Heart right ventricle (tissue), 16 donors: Measurements from ENCODE around the gene IL1RN. TPM values are rescaled to one million over a fixed set of nuclear protein-coding genes. Genes with fewer than 3 reads are reported as not detected.

Experiments used
- ATAC-seq, 8 donors: fragments of 200-7000 bp; cut with Tn5 transposase; one replicate each; pipeline ENCODE4 v1.9.1; 2020; ENCODE audit warnings: mild to moderate bottlenecking in 8 of 8, moderate library complexity in 8 of 8, moderate number of reproducible peaks in 1 of 8
- DNase-seq, 2 donors: peaks; one replicate each; pipeline ENCODE4 v3.0.0-alpha.2; 2020
- H3K27ac ChIP-seq, 10 donors: fragments of 200-600 bp; sonication (generic) in 2 of 10; one replicate each; pipeline versions ENCODE4 v1.5.0 to v1.8.0; 2020 to 2022; ENCODE audit warnings: mild to moderate bottlenecking in 3 of 10
- H3K27me3 ChIP-seq, 7 donors: fragments of 200-600 bp; one replicate each; pipeline ENCODE4 v1.8.0; 2021 to 2022; ENCODE audit warnings: mild to moderate bottlenecking in 2 of 7
- H3K36me3 ChIP-seq, 9 donors: fragments of 200-600 bp; sonication (generic) in 1 of 9; one replicate each; pipeline versions ENCODE4 v1.5.0 to v1.8.0; 2020 to 2022; ENCODE audit warnings: mild to moderate bottlenecking in 2 of 9
- H3K4me1 ChIP-seq, 9 donors: fragments of 200-600 bp; sonication (generic) in 1 of 9; one replicate each; pipeline versions ENCODE4 v1.5.0 to v1.8.0; 2020 to 2022; ENCODE audit warnings: mild to moderate bottlenecking in 4 of 9
- H3K4me3 ChIP-seq, 10 donors: fragments of 200-600 bp; sonication (generic) in 2 of 10; one replicate each; pipeline versions ENCODE4 v1.5.0 to v1.8.0; 2020 to 2022; ENCODE audit warnings: mild to moderate bottlenecking in 7 of 10, moderate library complexity in 2 of 10
- H3K9me3 ChIP-seq, 11 donors: fragments of 200-600 bp in 10 of 11; sonication (generic) in 2 of 11; one replicate each; pipeline versions ENCODE4 v1.5.0 to v1.8.0; 2013 to 2022; ENCODE audit warnings: mild to moderate bottlenecking in 2 of 11, control low read depth in 1 of 11, moderate library complexity in 1 of 11
- WGBS, 2 donors: extraction: QIAGEN DNeasy Blood & Tissue Kit; methylation state at CpG; one replicate each; pipeline ENCODE4 v1.1.7; 2013; ENCODE audit warnings: inconsistent platforms in 1 of 2; 5-methylcytosine and 5-hydroxymethylcytosine counted together
- intact Hi-C, 10 donors: fragments of 100-400 bp; cut with DNase I; formaldehyde crosslinking; loops; one replicate each; pipeline versions ENCODE4 v1.11.1 to v1.14.2; 2022
- polyA plus RNA-seq, 2 donors: library from polyadenylated mRNA; stranded (reverse); fragments of 200-250 nt; gene quantifications; one replicate each; pipeline ENCODE4 v1.2.3, GENCODE V29; 2013
- total RNA-seq, 10 donors: library from RNA; stranded (reverse); fragmentation: NEBNext Ultra II Directional in 3 of 10; extraction: Animal tissue kit (Norgen Biotek cat#: 25700) in 3 of 10; gene quantifications; one replicate each; pipeline versions ENCODE4 v1.2.1 to v1.2.4, GENCODE V29; 2021 to 2023
- TF ChIP-seq, protein P1 (sequence below), 9 donors: fragments of 200-600 bp; sonication (generic) in 2 of 9; IDR thresholded peaks; one replicate each; pipeline versions ENCODE4 v1.5.0 to v1.8.0; 2021 to 2022; ENCODE audit warnings: antibody characterized with exemption in 9 of 9, mild to moderate bottlenecking in 5 of 9, moderate library complexity in 1 of 9
- donor health status: Arrhythmogenic right ventricular cardiomyopathy.
- donor health status: ischemic (EF 13 %, LVEDD 7.1; RV severe dilation, severe dysfunction).
- donor health status: healthy with polysubstance abuse.
- donor health status: DM: no; HTN: yes; CAD: no.
- donor health status: DM: no; HTN: no; CAD: no.
- donor health status: ischemic (EF 25% LVEDD 6.9; RV normal size, moderate dysfunction).
- donor health status: ischemic (EF 25% LVEDD 5.7; RV mildly dilated, moderate dysfunction).
- donor health status: healthy.
- donor health status: DM: yes; HTN: yes; CAD: no.
- donor health status: Ischemic cardiomyopathy.
- donor health status: ischemic (EF 35%, LVEDD 5.7; RV mildly dilated, moderate dysfunction).
- donor health status: nonischemic (EF 11% LVEDD 7.7; RV severe dilation, severe dysfunction).
- donor health status: DM: yes; HTN: yes; CAD: no.
- donor health status: PGD.
- donor health status: ischemic (EF 29% LVEDD 5.4; RV normal size, mild dysfunction).
- donor health status: nonischemic (EF 23%, LVEDD 6.1; RV moderate dilation, normal function).

Gene IL1RN
- total and polyA plus RNA-seq, 12 donors = 0.22 to 9.2 (median 0.85) TPM; not detected in 2

DNA sequence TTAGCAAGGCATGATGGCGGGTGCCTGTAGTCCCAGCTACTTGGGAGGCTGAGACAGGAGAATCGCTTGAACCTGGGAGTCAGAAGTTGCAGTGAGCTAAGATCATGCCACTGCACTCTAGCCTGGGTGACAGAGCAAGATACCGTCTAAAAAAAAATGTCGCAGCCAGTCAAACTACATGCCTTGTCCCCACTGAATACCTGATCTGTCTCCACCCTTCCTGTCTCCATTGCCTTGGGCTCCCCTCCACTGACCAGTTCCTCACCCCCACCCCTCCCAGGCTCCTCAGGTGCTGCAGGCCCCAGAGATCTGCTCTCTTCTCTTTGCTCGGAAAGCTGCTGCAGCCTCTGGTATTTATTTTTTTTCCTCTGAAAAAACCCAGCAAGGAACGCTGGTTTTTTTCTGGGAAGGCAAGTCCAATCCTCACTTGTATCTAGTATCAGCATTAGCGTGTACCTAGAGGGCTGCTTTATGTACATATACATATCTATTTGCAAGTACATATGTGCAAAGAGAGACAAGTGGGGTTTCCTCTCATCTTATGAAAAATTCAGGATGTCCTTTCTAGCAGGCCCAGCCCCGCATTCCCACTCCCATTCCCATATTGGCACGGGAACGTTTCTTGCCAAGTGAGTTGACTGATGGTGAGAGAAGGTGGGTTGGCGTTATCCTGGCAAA is 50.8 kb downstream of the IL1RN start:
- DNase-seq = no peak
- WGBS, 2 donors = 86 to 89% methylated on average over 11 of the region's 11 CpGs
- TF ChIP-seq, protein P1, sequence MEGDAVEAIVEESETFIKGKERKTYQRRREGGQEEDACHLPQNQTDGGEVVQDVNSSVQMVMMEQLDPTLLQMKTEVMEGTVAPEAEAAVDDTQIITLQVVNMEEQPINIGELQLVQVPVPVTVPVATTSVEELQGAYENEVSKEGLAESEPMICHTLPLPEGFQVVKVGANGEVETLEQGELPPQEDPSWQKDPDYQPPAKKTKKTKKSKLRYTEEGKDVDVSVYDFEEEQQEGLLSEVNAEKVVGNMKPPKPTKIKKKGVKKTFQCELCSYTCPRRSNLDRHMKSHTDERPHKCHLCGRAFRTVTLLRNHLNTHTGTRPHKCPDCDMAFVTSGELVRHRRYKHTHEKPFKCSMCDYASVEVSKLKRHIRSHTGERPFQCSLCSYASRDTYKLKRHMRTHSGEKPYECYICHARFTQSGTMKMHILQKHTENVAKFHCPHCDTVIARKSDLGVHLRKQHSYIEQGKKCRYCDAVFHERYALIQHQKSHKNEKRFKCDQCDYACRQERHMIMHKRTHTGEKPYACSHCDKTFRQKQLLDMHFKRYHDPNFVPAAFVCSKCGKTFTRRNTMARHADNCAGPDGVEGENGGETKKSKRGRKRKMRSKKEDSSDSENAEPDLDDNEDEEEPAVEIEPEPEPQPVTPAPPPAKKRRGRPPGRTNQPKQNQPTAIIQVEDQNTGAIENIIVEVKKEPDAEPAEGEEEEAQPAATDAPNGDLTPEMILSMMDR (IDR thresholded peaks at IDR 0.05) = no peak
- peaks cover 0 to 63% (median 0%) of the 10 kb centered on the region in 9 donors for H3K4me1 ChIP-seq
- peaks cover 0 to 11% (median 0%) of the 10 kb centered on the region in 9 donors for H3K36me3 ChIP-seq
- no peaks in the 10 kb centered on the region for H3K9me3 ChIP-seq
- H3K27me3 ChIP-seq = peaks cover 0 to 3% (median 0%) of the 10 kb centered on the region in 7 donors
- no peak overlapping the region for H3K27ac ChIP-seq
- no peak for ATAC-seq
- no peak overlapping the region for H3K4me3 ChIP-seq
- intact Hi-C loops = no loop called here

DNA sequence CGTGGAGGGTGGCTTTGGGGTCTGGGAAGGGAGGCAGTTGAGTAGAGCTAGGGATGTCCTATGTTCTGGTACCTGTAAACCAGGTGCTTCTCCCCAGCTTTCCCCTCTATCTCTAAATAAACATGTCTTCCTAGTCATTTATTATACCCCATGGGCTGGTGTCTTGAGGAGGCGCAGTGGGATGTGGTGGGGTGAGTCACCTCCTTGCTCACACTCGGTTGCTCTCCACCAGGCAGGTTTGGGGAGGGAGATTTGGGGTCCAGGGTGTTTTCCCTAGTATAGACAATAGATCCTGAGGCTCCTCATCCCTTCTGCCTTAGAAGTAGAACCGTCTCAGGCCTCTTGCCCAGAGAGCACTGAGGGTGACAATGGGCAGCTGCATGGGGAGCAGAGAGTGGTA is 51.5 kb downstream of the IL1RN start:
- DNase-seq = no peak
- Histone ChIP-seq H3K4me3 (no peak overlapping the region), H3K9me3 (no peaks in the 10 kb centered on the region), H3K27me3 (peaks cover 0 to 3% (median 0%) of the 10 kb centered on the region in 7 donors), H3K36me3 (peaks cover 0 to 18% (median 0%) of the 10 kb centered on the region in 9 donors), H3K27ac (no peak overlapping the region), H3K4me1 (peaks cover 0 to 58% (median 0%) of the 10 kb centered on the region in 9 donors)
- TF ChIP-seq, protein P1 (IDR thresholded peaks at IDR 0.05) = no peak
- WGBS, 2 donors = 87 to 89% methylated on average over 4 of the region's 4 CpGs
- intact Hi-C loops = no loop called here
- no peak for ATAC-seq

DNA sequence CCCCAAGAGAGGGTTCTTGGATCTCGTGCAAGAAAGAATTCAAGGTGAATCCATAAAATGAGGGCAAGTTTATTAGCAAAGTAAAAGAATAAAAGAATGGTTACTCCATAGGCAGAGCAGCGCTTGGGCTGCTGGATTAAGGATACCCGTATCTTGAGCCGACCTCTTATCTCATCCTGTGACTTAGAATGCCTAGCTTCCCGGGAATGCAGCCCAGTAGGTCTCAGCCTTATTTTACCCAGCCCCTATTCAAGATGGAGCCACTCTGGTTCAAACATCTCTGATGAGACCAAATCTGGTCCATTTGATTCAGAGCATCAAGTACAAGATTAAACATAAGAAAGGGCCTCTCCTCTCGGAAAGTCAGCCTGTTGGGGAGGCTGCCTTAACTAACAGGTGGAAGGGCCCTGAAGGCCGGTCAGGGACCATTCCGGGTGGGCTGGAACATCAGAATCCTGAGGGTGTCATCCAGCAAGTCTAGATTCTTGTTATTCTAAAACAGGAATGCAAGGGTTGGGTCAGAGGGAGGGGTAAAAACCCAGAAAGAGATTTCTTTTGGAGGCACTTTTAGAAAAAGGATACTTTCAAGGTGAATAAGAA is 52.1 kb downstream of the IL1RN start:
- Histone ChIP-seq H3K27me3 (peaks cover 0 to 3% (median 0%) of the 10 kb centered on the region in 7 donors), H3K9me3 (no peaks in the 10 kb centered on the region), H3K4me1 (peaks cover 0 to 60% (median 0%) of the 10 kb centered on the region in 9 donors), H3K27ac (no peak overlapping the region), H3K36me3 (peaks cover 0 to 20% (median 0%) of the 10 kb centered on the region in 9 donors), H3K4me3 (no peak overlapping the region)
- DNase-seq (no peak), ATAC-seq (no peak)
- intact Hi-C loops = loop anchor here in 1 of 10 donors (10.0 kb wide), 1 partner anchor 95 kb away; no protein-coding TSS in a partner anchor
- TF ChIP-seq, protein P1 (IDR thresholded peaks at IDR 0.05) = no peak
- WGBS, 2 donors = 74 to 77% methylated on average over 8 of the region's 8 CpGs

DNA sequence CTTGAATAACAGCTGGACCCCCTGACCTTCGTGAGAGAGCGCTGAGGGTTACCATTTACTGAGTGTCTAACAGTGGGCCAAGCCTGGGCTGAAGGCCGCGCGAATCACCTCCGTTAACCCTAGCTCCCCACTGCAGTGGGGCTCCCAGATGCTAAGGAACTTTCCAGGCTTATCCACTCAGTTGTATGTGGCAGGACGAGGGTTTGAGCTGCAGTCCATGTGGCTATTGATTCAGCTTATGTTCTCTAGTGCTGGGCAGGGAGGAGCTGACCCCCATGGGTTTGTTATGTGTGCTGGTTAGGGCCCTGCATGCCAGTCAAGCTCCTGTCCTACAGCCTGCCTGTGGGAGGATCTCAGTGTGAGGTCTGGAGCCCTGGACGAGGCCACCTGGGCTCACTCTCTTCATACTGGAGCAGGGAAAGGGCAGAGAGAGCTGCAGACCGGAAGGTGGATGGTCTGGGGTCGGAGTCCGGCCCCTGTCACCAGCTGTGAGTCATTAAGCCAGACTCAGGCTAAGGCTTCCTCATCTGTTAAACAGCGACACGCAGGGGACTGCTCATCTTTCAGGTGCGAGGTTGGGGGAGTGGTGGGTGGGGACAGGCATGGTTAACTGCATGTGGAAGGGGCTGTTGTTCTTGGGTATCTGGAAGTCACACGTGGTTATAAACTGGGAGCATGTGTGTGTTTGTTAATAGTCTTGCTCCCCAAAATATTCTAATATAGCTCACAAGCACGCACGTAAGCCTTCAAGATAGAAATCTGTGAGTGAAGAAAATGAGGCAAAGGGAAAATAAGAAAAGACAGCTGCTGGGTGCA is 52.9 kb downstream of the IL1RN start:
- H3K36me3 ChIP-seq = peaks cover 0 to 20% (median 0%) of the 10 kb centered on the region in 9 donors
- no peaks in the 10 kb centered on the region for H3K9me3 ChIP-seq
- TF ChIP-seq, protein P1 (IDR thresholded peaks at IDR 0.05) = no peak
- ATAC-seq = no peak
- peaks cover 0 to 3% (median 0%) of the 10 kb centered on the region in 7 donors for H3K27me3 ChIP-seq
- no peak for DNase-seq
- H3K4me1 ChIP-seq = peaks cover 0 to 67% (median 0%) of the 10 kb centered on the region in 9 donors
- intact Hi-C loops = loop anchor here in 1 of 10 donors (10.0 kb wide), 1 partner anchor 96 kb away; no protein-coding TSS in a partner anchor
- H3K4me3 ChIP-seq = no peak overlapping the region
- H3K27ac ChIP-seq = peak overlapping the region in 1 of 10 donors; percentile 56
- WGBS, 2 donors = 84 to 88% methylated on average over 17 of the region's 17 CpGs
